ENCODE measurements around the gene ANKRD23. TPM values are rescaled to one million over a fixed set of nuclear protein-coding genes. Genes with fewer than 3 reads are reported as not detected.

The ANKRD23 gene
- total and polyA plus RNA-seq, 4 donors = 2.6 to 14.4 (median 7.8) TPM

DNA sequence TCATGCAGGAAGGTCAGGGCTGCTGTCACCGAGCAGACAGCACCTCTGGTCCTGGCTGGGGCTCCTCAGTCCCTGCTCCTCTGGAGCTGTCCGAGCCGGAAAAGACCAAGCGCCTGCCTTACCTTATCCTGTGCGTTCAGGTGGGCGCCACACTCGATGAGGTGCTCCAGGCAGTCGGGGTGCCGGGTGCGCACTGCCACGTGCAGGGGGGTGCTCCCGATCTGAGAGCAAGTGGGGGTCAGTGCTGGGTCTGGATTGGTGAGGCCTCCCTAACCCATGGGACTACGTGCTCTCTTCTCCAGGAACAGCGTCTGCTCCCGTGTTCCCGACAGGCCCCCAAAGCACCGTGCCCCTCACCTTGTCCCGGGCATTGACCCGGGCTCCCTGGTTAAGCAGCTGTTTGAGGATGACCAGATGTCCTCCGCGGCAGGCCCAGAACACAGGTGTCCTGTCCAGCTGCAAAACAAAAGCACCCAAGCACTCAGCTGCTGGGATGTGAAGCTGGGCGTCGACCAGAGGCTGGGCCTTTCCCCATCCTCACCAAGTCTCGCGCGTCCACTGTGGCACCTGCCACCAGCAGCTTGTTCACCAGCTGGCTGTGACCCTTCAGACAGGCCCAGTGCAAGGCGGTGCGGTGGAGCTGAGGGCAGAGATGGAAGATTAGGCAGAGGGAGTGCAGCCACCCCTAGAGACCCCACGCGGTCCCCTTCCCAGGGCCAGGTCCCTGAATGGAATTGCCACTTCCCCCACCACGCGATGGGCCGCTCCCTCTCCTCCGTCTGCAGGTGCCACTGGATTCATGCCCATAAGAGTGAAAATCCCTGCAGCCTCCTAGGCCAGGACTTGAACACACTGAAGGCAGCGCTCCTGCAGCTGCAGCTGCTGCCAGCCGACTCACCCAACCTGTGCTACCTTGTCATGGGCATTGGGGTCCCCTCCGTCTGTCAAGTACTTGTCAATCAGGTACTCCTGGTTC lies 3.7 kb downstream of the ANKRD23 start:
- no peaks in the 10 kb centered on the region for H3K9me3 ChIP-seq (ENCODE audit: control insufficient read depth, insufficient read depth, low read length)
- H3K4me1 ChIP-seq (ENCODE audit: control insufficient read depth, insufficient read depth, low read length) = peaks cover 13% of the 10 kb centered on the region
- H3K4me3 ChIP-seq (ENCODE audit: low read depth, low read length) = no peak overlapping the region
- 90% methylated on average over 36 of the region's 37 CpGs for WGBS (ENCODE audit: insufficient coverage)
- H3K27me3 ChIP-seq (ENCODE audit: control insufficient read depth, insufficient read depth, low read length) = no peaks in the 10 kb centered on the region
- no peak overlapping the region for H3K27ac ChIP-seq (ENCODE audit: low read depth, low read length)
- no peak for DNase-seq (ENCODE audit: low read depth in 4 of 6, low spot score in 6 of 6)
- H3K36me3 ChIP-seq (ENCODE audit: control insufficient read depth, insufficient read depth, low read length) = peaks cover 75% of the 10 kb centered on the region

DNA sequence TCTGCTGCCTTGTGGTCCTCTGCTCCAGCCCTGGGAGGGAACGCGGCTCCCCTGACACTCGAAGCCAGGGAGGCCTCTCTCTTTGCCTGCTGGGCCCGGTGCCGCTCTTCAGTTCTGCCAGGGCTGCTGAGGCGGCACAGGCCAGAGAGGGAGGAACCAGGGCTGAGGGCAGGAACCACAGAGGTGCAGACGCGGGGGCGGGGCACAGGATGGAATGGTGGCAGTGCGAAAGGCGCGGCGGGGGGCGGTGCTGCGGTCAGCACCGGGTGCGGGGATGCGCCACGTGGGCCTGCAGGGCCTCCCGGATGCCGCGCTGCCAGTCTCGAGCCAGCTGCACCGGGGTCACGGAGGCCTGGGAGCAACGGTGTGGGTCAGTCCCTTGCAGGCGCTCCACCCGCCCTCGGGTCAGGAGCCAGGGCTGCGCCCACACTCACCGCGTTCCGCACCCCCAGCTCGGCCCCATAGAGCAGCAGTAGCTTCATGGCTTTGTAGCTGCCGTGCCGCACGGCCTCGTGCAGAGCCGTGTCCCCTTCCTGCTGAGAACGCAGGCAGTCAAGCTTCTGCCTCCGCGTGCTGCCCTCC lies 4.4 kb downstream of the ANKRD23 start:
- no peak overlapping the region for H3K4me3 ChIP-seq (ENCODE audit: low read depth, low read length)
- H3K4me1 ChIP-seq (ENCODE audit: control insufficient read depth, insufficient read depth, low read length) = peaks cover 13% of the 10 kb centered on the region
- H3K27me3 ChIP-seq (ENCODE audit: control insufficient read depth, insufficient read depth, low read length) = no peaks in the 10 kb centered on the region
- WGBS (ENCODE audit: insufficient coverage) = 28% methylated on average over 42 of the region's 42 CpGs
- DNase-seq (ENCODE audit: low read depth in 4 of 6, low spot score in 6 of 6) = no peak
- H3K9me3 ChIP-seq (ENCODE audit: control insufficient read depth, insufficient read depth, low read length) = no peaks in the 10 kb centered on the region
- H3K27ac ChIP-seq (ENCODE audit: low read depth, low read length) = no peak overlapping the region
- peaks cover 69% of the 10 kb centered on the region for H3K36me3 ChIP-seq (ENCODE audit: control insufficient read depth, insufficient read depth, low read length)

DNA sequence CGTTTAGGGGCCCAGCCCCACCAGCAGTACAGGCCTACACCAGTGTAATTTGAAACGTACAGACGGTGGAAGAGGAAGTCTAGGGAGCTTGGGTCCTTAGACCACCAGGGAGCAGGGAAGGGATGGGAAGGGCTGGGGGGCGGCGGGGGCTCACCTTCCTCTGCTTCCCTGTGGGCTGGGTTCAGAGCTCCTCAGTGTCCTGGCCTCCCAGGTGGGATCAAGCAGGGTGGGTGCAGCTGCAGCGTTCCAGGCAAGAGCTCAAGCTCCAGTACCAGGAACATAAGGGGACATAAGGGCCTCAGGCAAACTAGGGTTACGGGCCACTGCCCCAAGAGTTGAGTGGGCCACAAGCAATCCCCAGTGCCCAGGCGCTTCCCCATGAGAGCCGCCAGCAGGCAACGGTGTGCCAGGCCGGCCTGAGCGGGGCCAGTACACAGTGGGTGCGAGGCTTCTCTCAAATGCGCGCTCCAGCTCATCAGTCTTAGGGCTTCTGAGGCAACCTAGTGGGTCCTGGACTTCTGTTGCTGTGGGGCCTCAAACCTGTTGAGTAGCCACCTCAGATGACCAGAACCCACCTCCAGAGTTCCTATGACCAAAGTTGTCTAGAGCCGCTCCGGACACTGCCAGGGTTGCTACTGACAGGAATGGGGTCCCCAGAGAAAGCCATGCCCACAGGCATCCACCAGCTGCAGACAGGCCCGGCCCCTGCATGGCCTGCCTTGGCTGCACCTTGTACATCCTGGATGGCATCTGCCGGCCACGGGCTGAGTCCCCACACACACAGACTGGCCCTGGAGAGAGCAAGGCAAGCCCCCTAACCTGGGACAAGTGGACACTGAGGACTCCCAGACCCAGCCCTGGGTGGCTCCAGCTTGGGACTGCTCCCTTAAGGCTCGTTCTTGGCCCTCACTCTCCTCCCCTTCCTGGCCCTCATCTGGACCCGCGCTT lies 5.2 kb downstream of the ANKRD23 start:
- Histone ChIP-seq H3K4me3 (ENCODE audit: low read depth, low read length) (no peak overlapping the region), H3K4me1 (ENCODE audit: control insufficient read depth, insufficient read depth, low read length) (peaks cover 13% of the 10 kb centered on the region), H3K9me3 (ENCODE audit: control insufficient read depth, insufficient read depth, low read length) (no peaks in the 10 kb centered on the region), H3K36me3 (ENCODE audit: control insufficient read depth, insufficient read depth, low read length) (peaks cover 62% of the 10 kb centered on the region), H3K27me3 (ENCODE audit: control insufficient read depth, insufficient read depth, low read length) (no peaks in the 10 kb centered on the region), H3K27ac (ENCODE audit: low read depth, low read length) (no peak overlapping the region)
- 88% methylated on average over 23 of the region's 23 CpGs for WGBS (ENCODE audit: insufficient coverage)
- no peak for DNase-seq (ENCODE audit: low read depth in 4 of 6, low spot score in 6 of 6)

DNA sequence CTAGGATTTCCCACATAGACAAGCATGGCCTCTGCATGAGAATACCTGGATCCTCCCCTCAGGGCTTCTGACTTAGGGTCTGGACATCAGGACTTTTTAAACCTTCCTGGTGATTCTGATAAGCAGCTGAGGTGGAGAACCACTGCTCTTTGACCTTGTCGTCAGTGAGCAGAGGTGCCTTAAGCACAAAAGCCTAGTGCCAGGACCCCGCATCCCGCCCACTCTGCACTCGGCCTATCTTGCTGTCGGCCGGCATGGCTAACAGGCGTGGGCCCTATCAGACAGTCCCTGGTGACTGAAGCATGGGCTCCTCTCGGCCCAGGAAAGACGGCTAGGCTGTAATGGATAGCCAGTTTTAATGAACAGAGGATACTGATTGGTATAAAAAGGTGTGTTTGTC lies 6.2 kb downstream of the ANKRD23 start:
- WGBS (ENCODE audit: insufficient coverage) = 92% methylated on average over 9 of the region's 9 CpGs

DNA sequence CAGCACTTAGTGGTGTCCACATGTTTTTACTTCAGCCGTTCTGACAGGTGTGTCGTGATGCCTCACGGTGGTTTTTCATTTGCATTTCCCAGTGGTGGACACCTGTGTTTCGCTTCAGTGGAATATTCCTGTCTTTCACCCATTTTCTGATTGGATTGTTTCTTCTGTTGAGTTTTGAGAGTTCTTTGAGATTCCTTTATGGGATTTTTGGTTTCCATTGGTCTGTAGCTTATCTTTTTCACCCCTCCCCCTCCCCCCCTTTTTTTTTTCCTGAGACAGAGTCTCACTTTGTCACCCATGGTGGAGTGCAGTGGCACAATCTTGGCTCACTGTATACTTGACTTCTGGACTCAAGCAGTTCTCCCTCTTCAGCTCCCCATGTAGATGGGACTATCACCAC lies 8.0 kb downstream of the ANKRD23 start:
- no peak overlapping the region for H3K4me3 ChIP-seq (ENCODE audit: low read depth, low read length)
- no CpG with 5 or more reads among the region's 4 CpGs for WGBS (ENCODE audit: insufficient coverage)
- no peaks in the 10 kb centered on the region for H3K9me3 ChIP-seq (ENCODE audit: control insufficient read depth, insufficient read depth, low read length)
- H3K4me1 ChIP-seq (ENCODE audit: control insufficient read depth, insufficient read depth, low read length) = peaks cover 33% of the 10 kb centered on the region
- no peak overlapping the region for H3K27ac ChIP-seq (ENCODE audit: low read depth, low read length)
- DNase-seq (ENCODE audit: low read depth in 4 of 6, low spot score in 6 of 6) = no peak
- H3K36me3 ChIP-seq (ENCODE audit: control insufficient read depth, insufficient read depth, low read length) = peaks cover 60% of the 10 kb centered on the region
- no peaks in the 10 kb centered on the region for H3K27me3 ChIP-seq (ENCODE audit: control insufficient read depth, insufficient read depth, low read length)

More for the DNA sequence above, 6.2 kb downstream of the ANKRD23 start:
- Histone ChIP-seq H3K9me3 (ENCODE audit: control insufficient read depth, insufficient read depth, low read length) (no peaks in the 10 kb centered on the region), H3K36me3 (ENCODE audit: control insufficient read depth, insufficient read depth, low read length) (peaks cover 61% of the 10 kb centered on the region), H3K4me1 (ENCODE audit: control insufficient read depth, insufficient read depth, low read length) (peaks cover 21% of the 10 kb centered on the region), H3K27me3 (ENCODE audit: control insufficient read depth, insufficient read depth, low read length) (no peaks in the 10 kb centered on the region), H3K4me3 (ENCODE audit: low read depth, low read length) (no peak overlapping the region), H3K27ac (ENCODE audit: low read depth, low read length) (no peak overlapping the region)
- no peak for DNase-seq (ENCODE audit: low read depth in 4 of 6, low spot score in 6 of 6)

DNA sequence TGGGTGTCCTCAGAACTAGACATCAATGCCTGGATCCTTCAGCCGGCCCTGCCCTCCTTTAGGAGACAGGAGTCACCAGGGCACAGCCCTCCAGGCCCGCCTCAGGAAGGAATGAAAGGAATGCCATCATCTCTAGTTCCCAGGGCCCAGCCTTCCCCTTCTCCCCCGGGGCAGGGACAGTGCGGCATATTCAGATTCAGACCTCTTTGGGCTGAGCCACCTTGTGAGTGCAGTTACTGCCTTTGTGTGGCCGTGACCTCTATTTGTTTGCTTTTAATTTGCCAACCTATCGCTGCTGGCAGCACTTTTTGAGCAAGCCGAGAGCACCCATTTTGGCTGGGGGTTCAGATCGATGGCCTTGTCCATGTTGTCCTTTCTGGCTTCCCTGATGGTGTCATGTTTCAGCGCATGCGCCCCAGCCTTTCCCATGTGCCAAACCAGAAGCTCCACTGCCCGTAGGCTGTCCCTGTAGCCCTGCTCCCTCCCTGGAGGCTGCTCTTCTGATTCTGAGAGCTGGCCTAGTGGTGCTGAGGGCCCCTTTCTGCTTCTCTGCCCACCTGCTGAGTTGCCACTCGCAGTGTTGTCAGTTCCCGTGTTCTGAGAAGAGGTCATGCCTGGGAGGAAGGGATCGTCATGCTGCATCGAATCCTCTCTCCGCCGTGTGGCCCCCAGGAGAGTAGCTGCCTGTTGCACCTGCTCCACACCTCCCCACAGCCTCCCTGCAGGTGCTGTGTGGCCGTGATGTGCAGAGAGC lies 10.9 kb downstream of the ANKRD23 start:
- Histone ChIP-seq H3K27me3 (ENCODE audit: control insufficient read depth, insufficient read depth, low read length) (no peaks in the 10 kb centered on the region), H3K9me3 (ENCODE audit: control insufficient read depth, insufficient read depth, low read length) (no peaks in the 10 kb centered on the region), H3K27ac (ENCODE audit: low read depth, low read length) (peak overlapping the region; percentile 10), H3K36me3 (ENCODE audit: control insufficient read depth, insufficient read depth, low read length) (peaks cover 57% of the 10 kb centered on the region), H3K4me3 (ENCODE audit: low read depth, low read length) (no peak overlapping the region), H3K4me1 (ENCODE audit: control insufficient read depth, insufficient read depth, low read length) (peaks cover 20% of the 10 kb centered on the region)
- peak in 2 of 6 donors; percentile 47 to 69 for DNase-seq (ENCODE audit: low read depth in 4 of 6, low spot score in 6 of 6)
- 31% methylated on average over 13 of the region's 18 CpGs for WGBS (ENCODE audit: insufficient coverage)

DNA sequence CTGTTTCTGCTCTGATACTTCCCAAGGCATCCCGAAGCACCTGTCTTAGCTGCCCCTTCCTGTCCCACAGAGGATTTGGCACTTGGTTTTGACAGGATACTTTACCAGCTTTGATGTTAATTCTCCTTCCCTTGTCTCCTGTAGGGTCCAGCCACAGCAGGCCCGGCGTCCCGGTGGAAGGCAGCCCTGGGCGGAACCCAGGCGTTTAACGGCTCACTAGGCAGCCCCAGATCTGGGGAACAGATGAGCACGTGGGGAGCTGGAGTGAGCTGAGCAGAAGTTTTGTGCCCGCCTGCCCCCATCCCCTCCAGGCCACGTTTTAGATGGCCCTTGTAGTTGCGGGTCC lies 11.4 kb downstream of the ANKRD23 start:
- peaks cover 57% of the 10 kb centered on the region for H3K36me3 ChIP-seq (ENCODE audit: control insufficient read depth, insufficient read depth, low read length)
- no peak overlapping the region for H3K4me3 ChIP-seq (ENCODE audit: low read depth, low read length)
- H3K27ac ChIP-seq (ENCODE audit: low read depth, low read length) = no peak overlapping the region
- 48% methylated on average over 8 of the region's 11 CpGs for WGBS (ENCODE audit: insufficient coverage)
- H3K27me3 ChIP-seq (ENCODE audit: control insufficient read depth, insufficient read depth, low read length) = no peaks in the 10 kb centered on the region
- DNase-seq (ENCODE audit: low read depth in 4 of 6, low spot score in 6 of 6) = no peak
- no peaks in the 10 kb centered on the region for H3K9me3 ChIP-seq (ENCODE audit: control insufficient read depth, insufficient read depth, low read length)
- peaks cover 20% of the 10 kb centered on the region for H3K4me1 ChIP-seq (ENCODE audit: control insufficient read depth, insufficient read depth, low read length)

DNA sequence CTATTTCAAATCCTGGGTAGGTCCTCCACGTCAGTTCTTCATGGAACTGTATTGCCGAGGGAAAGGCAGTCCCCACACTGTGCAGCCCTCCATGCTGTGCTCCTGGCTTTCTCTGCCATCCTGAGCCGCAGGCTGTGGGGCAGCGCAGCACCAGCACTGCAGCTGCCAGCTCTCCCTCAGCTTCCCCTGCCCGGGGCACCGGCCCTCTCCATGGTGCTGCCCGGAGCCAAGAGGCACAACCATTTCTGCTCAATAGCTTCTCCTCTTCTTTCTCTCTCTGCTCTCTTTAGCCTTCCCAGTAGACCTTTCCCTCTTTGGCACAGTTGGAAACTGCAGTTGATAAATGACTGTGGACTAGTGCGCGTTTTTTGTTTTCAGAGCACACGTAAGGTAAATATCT lies 12.1 kb downstream of the ANKRD23 start:
- WGBS (ENCODE audit: insufficient coverage) = 44% methylated on average over 9 of the region's 10 CpGs
- Histone ChIP-seq H3K4me1 (ENCODE audit: control insufficient read depth, insufficient read depth, low read length) (peaks cover 20% of the 10 kb centered on the region), H3K4me3 (ENCODE audit: low read depth, low read length) (no peak overlapping the region), H3K36me3 (ENCODE audit: control insufficient read depth, insufficient read depth, low read length) (peaks cover 63% of the 10 kb centered on the region), H3K9me3 (ENCODE audit: control insufficient read depth, insufficient read depth, low read length) (no peaks in the 10 kb centered on the region), H3K27me3 (ENCODE audit: control insufficient read depth, insufficient read depth, low read length) (no peaks in the 10 kb centered on the region), H3K27ac (ENCODE audit: low read depth, low read length) (no peak overlapping the region)
- peak in 2 of 6 donors; percentile 30 to 36 for DNase-seq (ENCODE audit: low read depth in 4 of 6, low spot score in 6 of 6)

All from spinal cord (tissue), 10 donors.